Measurements from ENCODE around the gene DAB1.

The DAB1 gene

DNA sequence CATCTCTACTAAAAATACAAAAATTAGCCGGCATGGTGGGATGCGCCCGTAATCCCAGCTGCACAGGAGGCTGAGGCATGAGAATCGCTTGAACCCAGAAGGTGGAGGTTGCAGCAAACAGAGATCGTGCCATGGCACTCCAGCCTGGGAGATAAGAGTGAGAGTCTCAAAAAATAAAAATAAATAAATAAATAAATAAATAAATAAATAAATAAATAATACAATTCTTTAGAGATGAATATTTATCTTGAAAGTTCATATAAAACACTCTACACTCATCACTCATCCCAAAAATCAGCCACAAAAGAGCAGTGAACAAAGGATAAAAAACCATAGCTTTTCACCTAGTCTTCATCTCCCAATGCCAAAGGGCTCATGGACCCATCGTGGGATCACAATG is 295.9 kb downstream of the DAB1 start:
- Histone ChIP-seq H3K27me3 (ENCODE audit: insufficient read depth, poor library complexity, severe bottlenecking) (no peaks in the 10 kb centered on the region), H3K4me3 (replicated peaks; ENCODE audit: insufficient read depth, low read length) (no peak overlapping the region), H3K27ac (replicated peaks) (no peak overlapping the region)
- TF ChIP-seq SPI1 (IDR thresholded peaks at IDR 0.05; ENCODE audit: borderline replicate concordance, low read depth) = no peak
- TF ChIP-seq GABPA (IDR thresholded peaks at IDR 0.05; ENCODE audit: low read depth) = no peak
- TF ChIP-seq, protein P1, sequence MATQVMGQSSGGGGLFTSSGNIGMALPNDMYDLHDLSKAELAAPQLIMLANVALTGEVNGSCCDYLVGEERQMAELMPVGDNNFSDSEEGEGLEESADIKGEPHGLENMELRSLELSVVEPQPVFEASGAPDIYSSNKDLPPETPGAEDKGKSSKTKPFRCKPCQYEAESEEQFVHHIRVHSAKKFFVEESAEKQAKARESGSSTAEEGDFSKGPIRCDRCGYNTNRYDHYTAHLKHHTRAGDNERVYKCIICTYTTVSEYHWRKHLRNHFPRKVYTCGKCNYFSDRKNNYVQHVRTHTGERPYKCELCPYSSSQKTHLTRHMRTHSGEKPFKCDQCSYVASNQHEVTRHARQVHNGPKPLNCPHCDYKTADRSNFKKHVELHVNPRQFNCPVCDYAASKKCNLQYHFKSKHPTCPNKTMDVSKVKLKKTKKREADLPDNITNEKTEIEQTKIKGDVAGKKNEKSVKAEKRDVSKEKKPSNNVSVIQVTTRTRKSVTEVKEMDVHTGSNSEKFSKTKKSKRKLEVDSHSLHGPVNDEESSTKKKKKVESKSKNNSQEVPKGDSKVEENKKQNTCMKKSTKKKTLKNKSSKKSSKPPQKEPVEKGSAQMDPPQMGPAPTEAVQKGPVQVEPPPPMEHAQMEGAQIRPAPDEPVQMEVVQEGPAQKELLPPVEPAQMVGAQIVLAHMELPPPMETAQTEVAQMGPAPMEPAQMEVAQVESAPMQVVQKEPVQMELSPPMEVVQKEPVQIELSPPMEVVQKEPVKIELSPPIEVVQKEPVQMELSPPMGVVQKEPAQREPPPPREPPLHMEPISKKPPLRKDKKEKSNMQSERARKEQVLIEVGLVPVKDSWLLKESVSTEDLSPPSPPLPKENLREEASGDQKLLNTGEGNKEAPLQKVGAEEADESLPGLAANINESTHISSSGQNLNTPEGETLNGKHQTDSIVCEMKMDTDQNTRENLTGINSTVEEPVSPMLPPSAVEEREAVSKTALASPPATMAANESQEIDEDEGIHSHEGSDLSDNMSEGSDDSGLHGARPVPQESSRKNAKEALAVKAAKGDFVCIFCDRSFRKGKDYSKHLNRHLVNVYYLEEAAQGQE (IDR thresholded peaks at IDR 0.05; ENCODE audit: insufficient replicate concordance, low read depth) = no peak
- TF ChIP-seq POLR2AphosphoS5 (IDR thresholded peaks at IDR 0.05; ENCODE audit: low read depth) = no peak
- TF ChIP-seq, protein P2, sequence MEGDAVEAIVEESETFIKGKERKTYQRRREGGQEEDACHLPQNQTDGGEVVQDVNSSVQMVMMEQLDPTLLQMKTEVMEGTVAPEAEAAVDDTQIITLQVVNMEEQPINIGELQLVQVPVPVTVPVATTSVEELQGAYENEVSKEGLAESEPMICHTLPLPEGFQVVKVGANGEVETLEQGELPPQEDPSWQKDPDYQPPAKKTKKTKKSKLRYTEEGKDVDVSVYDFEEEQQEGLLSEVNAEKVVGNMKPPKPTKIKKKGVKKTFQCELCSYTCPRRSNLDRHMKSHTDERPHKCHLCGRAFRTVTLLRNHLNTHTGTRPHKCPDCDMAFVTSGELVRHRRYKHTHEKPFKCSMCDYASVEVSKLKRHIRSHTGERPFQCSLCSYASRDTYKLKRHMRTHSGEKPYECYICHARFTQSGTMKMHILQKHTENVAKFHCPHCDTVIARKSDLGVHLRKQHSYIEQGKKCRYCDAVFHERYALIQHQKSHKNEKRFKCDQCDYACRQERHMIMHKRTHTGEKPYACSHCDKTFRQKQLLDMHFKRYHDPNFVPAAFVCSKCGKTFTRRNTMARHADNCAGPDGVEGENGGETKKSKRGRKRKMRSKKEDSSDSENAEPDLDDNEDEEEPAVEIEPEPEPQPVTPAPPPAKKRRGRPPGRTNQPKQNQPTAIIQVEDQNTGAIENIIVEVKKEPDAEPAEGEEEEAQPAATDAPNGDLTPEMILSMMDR (IDR thresholded peaks at IDR 0.05; ENCODE audit: insufficient read depth, low read length) = no peak
- no peak for DNase-seq (ENCODE audit: low read depth in 1 of 2, low spot score in 1 of 2)

DNA sequence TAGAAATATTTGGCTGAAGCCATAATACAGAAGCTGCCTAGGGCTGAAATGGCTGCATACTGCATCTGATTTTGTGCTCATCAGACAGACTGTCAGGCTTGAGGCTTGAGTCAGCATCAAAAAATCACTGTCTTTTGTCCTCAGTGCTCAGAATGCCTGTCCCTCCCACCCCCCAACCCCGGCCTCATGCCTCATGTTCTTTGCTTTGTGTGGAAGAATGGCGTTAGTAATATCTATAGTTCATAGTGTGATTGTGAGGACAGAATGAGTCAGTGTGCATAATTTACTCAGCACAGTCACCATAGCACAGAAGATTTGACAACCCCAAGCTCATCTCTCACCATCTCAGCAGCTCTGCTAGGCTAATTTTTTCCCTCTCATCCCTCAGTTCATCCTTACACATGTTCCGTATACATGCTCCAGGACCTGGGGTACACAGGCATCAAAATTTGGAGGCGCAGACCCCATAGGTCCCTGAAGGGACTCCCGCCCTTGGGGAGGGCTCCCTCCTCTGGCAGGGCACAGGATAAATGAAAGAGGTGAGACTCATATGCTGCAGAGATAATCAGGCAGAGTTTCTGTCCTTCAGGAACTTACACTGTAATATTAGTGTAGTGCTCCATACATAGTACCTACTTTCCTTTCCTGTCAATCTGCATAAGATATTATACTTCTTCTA is 299.0 kb downstream of the DAB1 start:
- H3K27ac ChIP-seq (replicated peaks) = no peak overlapping the region
- no peak for TF ChIP-seq GABPA (IDR thresholded peaks at IDR 0.05; ENCODE audit: low read depth)
- no peaks in the 10 kb centered on the region for H3K27me3 ChIP-seq (ENCODE audit: insufficient read depth, poor library complexity, severe bottlenecking)
- DNase-seq (ENCODE audit: low read depth in 1 of 2, low spot score in 1 of 2) = no peak
- H3K4me3 ChIP-seq (replicated peaks; ENCODE audit: insufficient read depth, low read length) = no peak overlapping the region

DNA sequence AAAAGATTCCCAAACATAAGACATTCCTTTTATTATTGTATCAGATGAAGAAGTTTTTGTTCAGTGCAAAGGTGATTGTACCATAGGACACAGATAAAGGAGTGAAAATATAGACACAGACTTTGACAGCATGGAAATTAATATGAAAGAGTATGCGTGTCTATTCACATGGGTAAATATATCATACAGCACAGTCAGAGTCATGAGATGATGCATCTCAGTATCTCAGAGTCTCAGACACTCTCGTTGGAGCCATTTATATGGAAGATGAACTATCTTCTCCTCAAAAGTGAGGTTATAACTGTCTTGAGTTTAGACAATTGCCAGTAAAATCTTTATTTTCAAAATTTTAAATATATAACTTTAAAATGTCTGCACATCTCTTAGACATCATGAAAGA is 299.7 kb downstream of the DAB1 start:
- no peak for DNase-seq (ENCODE audit: low read depth in 1 of 2, low spot score in 1 of 2)
- Histone ChIP-seq H3K4me3 (replicated peaks; ENCODE audit: insufficient read depth, low read length) (no peak overlapping the region), H3K27me3 (ENCODE audit: insufficient read depth, poor library complexity, severe bottlenecking) (no peaks in the 10 kb centered on the region), H3K27ac (replicated peaks) (no peak overlapping the region)
- TF ChIP-seq, protein P1 (IDR thresholded peaks at IDR 0.05; ENCODE audit: insufficient replicate concordance, low read depth) = no peak
- TF ChIP-seq, protein P2 (IDR thresholded peaks at IDR 0.05; ENCODE audit: insufficient read depth, low read length) = no peak
- TF ChIP-seq SPI1 (IDR thresholded peaks at IDR 0.05; ENCODE audit: borderline replicate concordance, low read depth) (no peak), GABPA (IDR thresholded peaks at IDR 0.05; ENCODE audit: low read depth) (no peak), POLR2AphosphoS5 (IDR thresholded peaks at IDR 0.05; ENCODE audit: low read depth) (no peak)

DNA sequence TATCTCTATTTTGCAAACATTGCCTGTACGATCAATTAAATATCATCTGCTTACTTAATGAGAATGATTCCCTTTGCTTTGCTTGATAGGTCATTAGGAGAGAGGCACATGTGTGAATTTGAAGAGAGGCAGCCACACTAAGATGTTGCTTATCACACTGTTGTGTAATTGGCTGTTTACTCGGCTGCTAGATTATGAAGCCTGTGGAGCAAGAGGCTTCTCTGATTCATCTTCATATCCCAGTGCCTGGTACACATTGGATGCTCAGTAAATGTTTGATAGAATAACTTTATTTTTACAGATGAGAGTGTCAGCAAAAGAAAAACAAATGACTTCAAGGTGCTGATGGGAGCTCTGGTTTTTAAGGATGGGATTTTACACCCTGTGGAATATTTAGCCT is 301.8 kb downstream of the DAB1 start:
- no peak for TF ChIP-seq GABPA (IDR thresholded peaks at IDR 0.05; ENCODE audit: low read depth)
- TF ChIP-seq, protein P2 (IDR thresholded peaks at IDR 0.05; ENCODE audit: insufficient read depth, low read length) = no peak
- TF ChIP-seq, protein P1 (IDR thresholded peaks at IDR 0.05; ENCODE audit: insufficient replicate concordance, low read depth) = no peak
- no peak for TF ChIP-seq POLR2AphosphoS5 (IDR thresholded peaks at IDR 0.05; ENCODE audit: low read depth)
- TF ChIP-seq SPI1 (IDR thresholded peaks at IDR 0.05; ENCODE audit: borderline replicate concordance, low read depth) = no peak

More for the DNA sequence above, 301.8 kb downstream of the DAB1 start:
- no peak for DNase-seq (ENCODE audit: low read depth in 1 of 2, low spot score in 1 of 2)
- no peaks in the 10 kb centered on the region for H3K27me3 ChIP-seq (ENCODE audit: insufficient read depth, poor library complexity, severe bottlenecking)
- H3K27ac ChIP-seq (replicated peaks) = no peak overlapping the region
- H3K4me3 ChIP-seq (replicated peaks; ENCODE audit: insufficient read depth, low read length) = no peak overlapping the region

All from HL-60 (cell line).